ENCODE measurements around the gene HSPA12A. TPM values are rescaled to one million over a fixed set of nuclear protein-coding genes. Genes with fewer than 3 reads are reported as not detected.

HSPA12A gene
- 13.2 and 14.5 TPM in 2 replicates for total RNA-seq

GRCh38 chr10:116742367-116743265 is at the start of gene HSPA12A:
TSS of gene HSPA12A (minus strand) at chr10:116742566. CDS start at chr10:116742469, 97 bp downstream.

Other genes with a start within 250 kb of the HSPA12A start
- not detected in 2 replicates for gene PNLIP, start 196.6 kb downstream of the HSPA12A start, total RNA-seq
- gene PNLIPRP1, start 151.6 kb downstream of the HSPA12A start, total RNA-seq, result not detected in 2 replicates
- gene PNLIPRP2, start 121.6 kb downstream of the HSPA12A start, total RNA-seq, result not detected in 2 replicates
- under 0.01 TPM in 1 of 2 replicates, not detected in the other for gene ENO4, start 106.9 kb upstream of the HSPA12A start, total RNA-seq

All from subcutaneous preadipocyte (primary cell).